GM12878 (cell line): Measurements from ENCODE around the gene PGLYRP3. TPM values are rescaled to one million over a fixed set of nuclear protein-coding genes. Genes with fewer than 3 reads are reported as not detected.

Experiments
- ATAC-seq: fragments of 200-7000 bp; cut with Tn5 transposase; 3 replicates; pipeline ENCODE4 v1.9.1; 2020; ENCODE audit warnings: mild to moderate bottlenecking, moderate library complexity
- BruUV-seq: library from RNA; stranded (reverse); fragments of 400-500 nt; replicated peaks from 2 replicates; lab custom pipeline; 2021; lab: Mats Ljungman, UMichigan
- CTCF ChIA-PET: fragments of 300-600 bp; sonication (Branson Sonifier 250); formaldehyde crosslinking; extraction: SDS; loops from one replicate; lab custom pipeline; 2021; ENCODE audit warnings: inconsistent platforms; lab: Yijun Ruan, JAX
- POLR2A ChIA-PET: fragments of 350-600 bp; formaldehyde crosslinking; extraction: SDS; loops from one replicate; lab custom pipeline; 2021; ENCODE audit warnings: inconsistent platforms; lab: Charles Lee
- RAD21 ChIA-PET: fragments of 300-600 bp; sonication (Branson Sonifier 250); formaldehyde crosslinking; loops from one replicate; lab custom pipeline; 2023; ENCODE audit warnings: antibody characterized with exemption; ENCODE audit not compliant: unreplicated experiment; lab: Charles Lee
- SMC1A ChIA-PET: fragments of 300-600 bp; sonication (Branson Sonifier 250); formaldehyde crosslinking; loops from one replicate; lab custom pipeline; 2023; ENCODE audit not compliant: unreplicated experiment, uncharacterized antibody; lab: Charles Lee
- DNase-seq: peaks from one replicate; pipeline ENCODE4 v3.0.0-alpha.2; 2011; ENCODE audit warnings: low read depth, low spot score
- FAIRE-seq: peaks from 3 replicates; lab custom pipeline; 2011; peaks lifted over from hg19 to GRCh38; lab: Jason Lieb, UNC
- H2AFZ ChIP-seq: 2 replicates; pipeline ENCODE4 v1.6.0; 2011; ENCODE audit warnings: low read depth, low read length, control low read depth; ENCODE audit not compliant: control insufficient read depth
- H3K27ac ChIP-seq: 2 replicates; pipeline ENCODE4 v1.5.1; 2011; ENCODE audit warnings: control low read depth; ENCODE audit not compliant: control insufficient read depth, insufficient read depth
- H3K27me3 ChIP-seq, 2 experiments: replicated peaks in 1 of 2; 2 replicates each; pipeline versions ENCODE4 v1.6.0 to v1.6.1; 2011; ENCODE audit warnings: low read length in 1 of 2; ENCODE audit not compliant: control insufficient read depth in 2 of 2, insufficient read depth in 2 of 2
- H3K36me3 ChIP-seq, 2 experiments: 2 replicates each; pipeline ENCODE4 v1.5.1; 2011; ENCODE audit warnings: low read length in 1 of 2; ENCODE audit not compliant: control insufficient read depth in 2 of 2, insufficient read depth in 2 of 2
- H3K4me1 ChIP-seq: 2 replicates; pipeline ENCODE4 v1.6.1; 2011; ENCODE audit warnings: mild to moderate bottlenecking, low read length, moderate library complexity, mixed read lengths; ENCODE audit not compliant: control insufficient read depth, insufficient read depth
- H3K4me2 ChIP-seq: 2 replicates; pipeline ENCODE4 v1.6.0; 2011; ENCODE audit warnings: control low read depth; ENCODE audit not compliant: control insufficient read depth, insufficient read depth
- H3K4me3 ChIP-seq: fragments of 200-600 bp; sonication (generic); 2 replicates; pipeline ENCODE4 v1.5.1; 2016
- H3K79me2 ChIP-seq: 2 replicates; pipeline ENCODE4 v1.6.0; 2011; ENCODE audit warnings: low read length; ENCODE audit not compliant: control insufficient read depth, insufficient read depth
- H3K9ac ChIP-seq: 2 replicates; pipeline ENCODE4 v1.8.0; 2011; ENCODE audit warnings: low read length, control low read depth, mixed read lengths; ENCODE audit not compliant: control insufficient read depth, insufficient read depth
- H3K9me3 ChIP-seq: replicated peaks from 3 replicates; pipeline ENCODE4 v1.5.1; 2011; ENCODE audit warnings: mild to moderate bottlenecking, low read length; ENCODE audit not compliant: control insufficient read depth, insufficient read depth
- H4K20me1 ChIP-seq: 2 replicates; pipeline ENCODE4 v1.6.0; 2011; ENCODE audit not compliant: control insufficient read depth, insufficient read depth
- BCL3 ChIP-seq: IDR thresholded peaks from 2 replicates; pipeline ENCODE4 v1.6.1; 2011; ENCODE audit warnings: borderline replicate concordance, low read depth, mild to moderate bottlenecking, moderate library complexity, low read length; ENCODE audit not compliant: insufficient read depth, poor library complexity, severe bottlenecking
- EGR1 ChIP-seq, 2 experiments: IDR thresholded peaks; 1 replicate in 1 of 2; 2 replicates in 1 of 2; pipeline ENCODE4 v1.6.1; 2011 to 2012; ENCODE audit warnings: low read depth in 2 of 2, low read length in 2 of 2, borderline replicate concordance in 1 of 2, mild to moderate bottlenecking in 1 of 2, moderate library complexity in 1 of 2
- ESRRA ChIP-seq: IDR thresholded peaks from 2 replicates; pipeline ENCODE4 v1.6.1; 2012; ENCODE audit warnings: mild to moderate bottlenecking, low read length, improper control_type of control experiment
- IRF4 ChIP-seq: IDR thresholded peaks from 2 replicates; pipeline ENCODE4 v1.6.1; 2011; ENCODE audit warnings: low read depth, low read length
- KAT2A ChIP-seq: conservative IDR thresholded peaks from 2 replicates; pipeline ENCODE4 v1.6.1; 2011; ENCODE audit warnings: low read depth, low read length; ENCODE audit not compliant: control insufficient read depth
- KLF5 ChIP-seq: fragments of 450-650 bp; IDR thresholded peaks from 2 replicates; pipeline ENCODE4 v1.6.1; 2014; ENCODE audit warnings: mild to moderate bottlenecking; ENCODE audit not compliant: partially characterized antibody
- NBN ChIP-seq: fragments of 450-650 bp; IDR thresholded peaks from 2 replicates; pipeline ENCODE4 v1.6.1; 2016
- NFYA ChIP-seq: IDR thresholded peaks from 2 replicates; pipeline ENCODE4 v1.6.1; 2011; ENCODE audit warnings: low read depth, mild to moderate bottlenecking, low read length, improper control_type of control experiment, borderline replicate concordance
- NRF1 ChIP-seq: conservative IDR thresholded peaks from 2 replicates; pipeline ENCODE4 v1.6.1; 2011; ENCODE audit warnings: mild to moderate bottlenecking, low read depth, low read length, improper control_type of control experiment
- REST ChIP-seq: IDR thresholded peaks from 2 replicates; pipeline ENCODE4 v1.6.1; 2012; ENCODE audit warnings: mild to moderate bottlenecking, low read depth, low read length
- SIX5 ChIP-seq: IDR thresholded peaks from 2 replicates; pipeline ENCODE4 v1.6.1; 2011; ENCODE audit warnings: mild to moderate bottlenecking, low read depth, low read length, moderate library complexity; ENCODE audit not compliant: severe bottlenecking
- SP1 ChIP-seq: IDR thresholded peaks from one replicate; pipeline ENCODE4 v1.6.1; 2011; ENCODE audit warnings: low read depth, low read length
- YY1 ChIP-seq: IDR thresholded peaks from 2 replicates; pipeline ENCODE4 v1.6.1; 2011; ENCODE audit warnings: low read depth, mild to moderate bottlenecking, low read length
- ZZZ3 ChIP-seq: IDR thresholded peaks from 2 replicates; pipeline ENCODE4 v1.6.1; 2011; ENCODE audit warnings: low read depth; ENCODE audit not compliant: control insufficient read depth, insufficient read length
- WGBS: methylation state at CpG from one replicate; pipeline ENCODE4 v1.1.6; 2016; ENCODE audit warnings: low lambda C conversion rate; ENCODE audit not compliant: insufficient replicate concordance, insufficient coverage; ENCODE audit errors: missing lambda C conversion rate; 5-methylcytosine and 5-hydroxymethylcytosine counted together
- in situ Hi-C: fragments of 300-500 bp; cut with MboI; formaldehyde crosslinking; loops from 9 replicates; pipeline ENCODE4 v1.14.3; 2018; ENCODE audit warnings: mixed read lengths
- intact Hi-C: fragments of 100-400 bp; cut with micrococcal nuclease; formaldehyde crosslinking; loops from one replicate; pipeline ENCODE4 v1.14.2; 2022; ENCODE audit not compliant: unreplicated experiment
- polyA plus RNA-seq, 11 experiments: library from polyadenylated mRNA; depleted of rRNA in 4 of 11; unstranded in 6 of 11; stranded (reverse) in 5 of 11; fragments of >200 nt; fragmentation: Nextera tagmentation in 4 of 11; fragmentation: Illumina TruSeq in 1 of 11; extraction: Ambion mirVana in 4 of 11; extraction: Trizol in 1 of 11; gene quantifications; 1 replicate in 1 of 11; 2 replicates in 10 of 11; pipeline versions ENCODE4 v1.2.1 to v1.2.3, GENCODE V29; 2011 to 2016; ENCODE audit warnings: inconsistent platforms in 2 of 11, missing spikeins in 2 of 11, low read depth in 1 of 11
- total RNA-seq, 4 experiments: library from RNA; depleted of rRNA in 3 of 4; stranded (reverse); fragments of >200 nt in 3 of 4; fragmentation: Illumina TruSeq in 1 of 4; extraction: Trizol in 1 of 4; gene quantifications; 2 replicates each; pipeline versions ENCODE4 v1.2.1 to v1.2.3, GENCODE V29; 2013 to 2021

The PGLYRP3 gene
- total and polyA plus RNA-seq, 10 of the 15 experiments (the other 5 are each of a cell fraction or from before 2014, with no cell fraction given) = 0.10 to 0.49 (median 0.18) TPM; not detected in 7

- TF ChIP-seq REST (no peak), NFYA (no peak), NBN (no peak), NRF1 (no peak), KLF5 (no peak), KAT2A (no peak), YY1 (no peak), EGR1 (IDR thresholded peaks at IDR 0.05; ENCODE audit: borderline replicate concordance in 1 of 2, low read depth in 2 of 2, low read length in 2 of 2) (no peak)
Measured at GRCh38 chr1:153292740-153293479, 19.8 kb downstream of the PGLYRP3 start (continued).

DNA sequence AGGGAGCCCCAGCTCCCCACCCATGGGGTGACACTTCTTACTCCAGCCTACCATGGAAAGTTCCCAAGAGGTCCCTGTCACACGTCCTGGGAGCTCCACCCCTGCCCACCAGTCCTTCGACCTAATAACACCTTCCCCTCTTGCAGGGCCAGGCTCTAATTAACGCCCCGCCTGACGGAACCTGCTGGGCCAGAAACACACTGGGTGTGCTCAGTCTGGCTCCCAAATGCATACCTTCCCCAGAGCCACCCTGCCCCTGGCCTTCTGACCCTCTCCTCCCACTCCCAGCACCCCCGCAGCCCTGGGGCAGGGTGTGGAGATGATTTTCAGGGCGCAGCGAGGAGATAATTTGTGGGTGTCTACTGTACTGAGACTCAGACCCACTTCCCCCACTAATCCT is 20.6 kb downstream of the PGLYRP3 start:
- SMC1A ChIA-PET = interaction anchor here (1.1 to 2.4 kb wide), 8 partner anchors 11 to 62 kb away, joined by 3 to 16 read pairs (median 6); no protein-coding TSS in a partner anchor
- no peaks in the 10 kb centered on the region for H3K27me3 ChIP-seq
- H3K4me2 ChIP-seq = no peak overlapping the region
- H3K36me3 ChIP-seq = no peaks in the 10 kb centered on the region
- no peak for ATAC-seq
- RAD21 ChIA-PET = interaction anchor here (1.0 to 2.7 kb wide), 9 partner anchors 9 to 68 kb away, joined by 3 to 26 read pairs (median 5); partner anchors contain the start of gene PGLYRP4
- no peak overlapping the region for H3K9ac ChIP-seq
- H3K79me2 ChIP-seq = no peaks in the 10 kb centered on the region
- intact Hi-C loops (no loop called here), in situ Hi-C loops (no loop called here)
- no peak for DNase-seq
- no peaks in the 10 kb centered on the region for H3K9me3 ChIP-seq
- 53% methylated on average over 8 of the region's 8 CpGs for WGBS
- no peaks in the 10 kb centered on the region for H4K20me1 ChIP-seq
- H3K4me1 ChIP-seq = peaks cover 9% of the 10 kb centered on the region
- no peak for FAIRE-seq
- CTCF ChIA-PET = interaction anchor here (1.0 to 6.4 kb wide), 12 partner anchors 11 to 381 kb away, joined by 3 to 66 read pairs (median 7); no protein-coding TSS in a partner anchor
- no TSS peak for BruUV-seq
- no peak overlapping the region for H3K4me3 ChIP-seq
- H3K27ac ChIP-seq = no peak overlapping the region
- H2AFZ ChIP-seq = no peak overlapping the region
- POLR2A ChIA-PET = interaction anchor here (1.0 to 1.6 kb wide), 2 partner anchors 30 to 54 kb away, joined by 6 to 7 read pairs; no protein-coding TSS in a partner anchor
- TF ChIP-seq ESRRA = no peak
- TF ChIP-seq SIX5 = no peak
- no peak for TF ChIP-seq IRF4
- TF ChIP-seq BCL3 = no peak
- no peak for TF ChIP-seq ZZZ3
- TF ChIP-seq SP1 = no peak
- TF ChIP-seq KAT2A = no peak
